Common myeloid progenitor, CD34-positive (primary cell): ENCODE data around the gene CAT.

Source experiments
- CTCF ChIA-PET: fragments of 350-600 bp; sonication (Branson Sonifier 250); formaldehyde crosslinking; loops from one replicate; lab custom pipeline; 2021; ENCODE audit warnings: antibody characterized with exemption; lab: Charles Lee
- POLR2A ChIA-PET: fragments of 350-600 bp; sonication (Branson Sonifier 250); formaldehyde crosslinking; loops from one replicate; lab custom pipeline; 2021; ENCODE audit warnings: antibody characterized with exemption; lab: Charles Lee
- DNase-seq, 3 donors: peaks; one replicate each; pipeline versions ENCODE4 v3.0.0 to v3.0.0-alpha.2; 2013
- H3K27ac ChIP-seq, 2 experiments: 1 replicate in 1 of 2; 2 replicates in 1 of 2; pipeline ENCODE4 v1.7.0; 2013; ENCODE audit warnings: inconsistent platforms in 2 of 2, low read length in 2 of 2, mild to moderate bottlenecking in 2 of 2, low read depth in 1 of 2, moderate library complexity in 1 of 2; ENCODE audit not compliant: severe bottlenecking in 2 of 2, insufficient read depth in 1 of 2, poor library complexity in 1 of 2
- H3K27me3 ChIP-seq, 5 experiments: replicated peaks in 2 of 5; 1 replicate in 3 of 5; 2 replicates in 2 of 5; pipeline versions ENCODE4 v1.6.1 to v1.7.0; 2013; ENCODE audit warnings: low read length in 4 of 5, mild to moderate bottlenecking in 2 of 5, moderate library complexity in 2 of 5, inconsistent platforms in 1 of 5; ENCODE audit not compliant: insufficient read depth in 5 of 5, control insufficient read depth in 4 of 5
- H3K36me3 ChIP-seq, 4 experiments: 1 replicate in 2 of 4; 2 replicates in 2 of 4; pipeline versions ENCODE4 v1.6.1 to v1.7.0; 2013; ENCODE audit warnings: low read length in 3 of 4, control low read depth in 1 of 4, mild to moderate bottlenecking in 1 of 4; ENCODE audit not compliant: control insufficient read depth in 4 of 4, insufficient read depth in 4 of 4
- H3K4me1 ChIP-seq, 4 experiments: 1 replicate in 3 of 4; 2 replicates in 1 of 4; pipeline versions ENCODE4 v1.6.1 to v1.7.1; 2013; ENCODE audit warnings: low read length in 3 of 4, mild to moderate bottlenecking in 3 of 4, control low read depth in 1 of 4, inconsistent platforms in 1 of 4, moderate library complexity in 1 of 4; ENCODE audit not compliant: control insufficient read depth in 4 of 4, insufficient read depth in 4 of 4; ENCODE audit errors: control extremely low read depth in 1 of 4
- H3K4me3 ChIP-seq, 7 experiments: 1 replicate in 4 of 7; 2 replicates in 3 of 7; pipeline versions ENCODE4 v1.5.1 to v1.7.0; 2013; ENCODE audit warnings: mild to moderate bottlenecking in 7 of 7, low read length in 6 of 7, moderate library complexity in 6 of 7, inconsistent platforms in 2 of 7, low read depth in 2 of 7, control low read depth in 1 of 7; ENCODE audit not compliant: insufficient read depth in 4 of 7, control insufficient read depth in 1 of 7; ENCODE audit errors: extremely low read depth in 1 of 7
- H3K9me3 ChIP-seq, 5 experiments: 1 replicate in 4 of 5; 2 replicates in 1 of 5; pipeline versions ENCODE4 v1.6.1 to v1.7.1; 2013; ENCODE audit warnings: low read length in 4 of 5, mild to moderate bottlenecking in 2 of 5, inconsistent platforms in 1 of 5, low read depth in 1 of 5, moderate library complexity in 1 of 5; ENCODE audit not compliant: control insufficient read depth in 4 of 5, insufficient read depth in 2 of 5; ENCODE audit errors: control extremely low read depth in 1 of 5
- WGBS: methylation state at CpG from one replicate; pipeline ENCODE4 v1.1.5; 2013; ENCODE audit not compliant: insufficient coverage; 5-methylcytosine and 5-hydroxymethylcytosine counted together

The CAT gene

GRCh38 chr11:34449013-34449412 is 10.3 kb downstream of the CAT start:
- ChIA-PET CTCF (interaction anchor here (1.2 to 6.0 kb wide), 8 partner anchors 9 to 34 kb away, joined by 3 to 28 read pairs (median 5); partner anchors contain the start of gene CAT), POLR2A (no interaction called here)
- 0% methylated on average over 3 of the region's 3 CpGs for WGBS
- peaks cover 37 to 80% (median 61%) of the 10 kb centered on the region in 4 experiments for H3K4me1 ChIP-seq
- H3K4me3 ChIP-seq: peak overlapping the region in 5 of 7 experiments; percentile 21 to 56 (median 52)
- peak in 2 of 3 donors; percentile 46 to 50 for DNase-seq
- H3K27ac ChIP-seq: peak overlapping the region; percentile 39 to 41
- peaks cover 4 to 58% (median 36%) of the 10 kb centered on the region in 4 experiments for H3K36me3 ChIP-seq
- H3K9me3 ChIP-seq: no peaks in the 10 kb centered on the region
- no peaks in the 10 kb centered on the region for H3K27me3 ChIP-seq

GRCh38 chr11:34451053-34451452 is 12.3 kb downstream of the CAT start:
- WGBS: no CpG with 5 or more reads among the region's 3 CpGs
- H3K27me3 ChIP-seq: no peaks in the 10 kb centered on the region
- H3K4me1 ChIP-seq: peaks cover 27 to 60% (median 49%) of the 10 kb centered on the region in 4 experiments
- H3K4me3 ChIP-seq: no peak overlapping the region
- peak overlapping the region in 1 of 2 experiments; percentile 9 for H3K27ac ChIP-seq
- CTCF ChIA-PET: interaction anchor here (1.0 to 6.0 kb wide), 5 partner anchors 12 to 297 kb away, joined by 3 to 28 read pairs (median 8); partner anchors contain the start of gene CAT
- peaks cover 9 to 72% (median 49%) of the 10 kb centered on the region in 4 experiments for H3K36me3 ChIP-seq
- peak in 2 of 3 donors; percentile 33 to 43 for DNase-seq
- no peaks in the 10 kb centered on the region for H3K9me3 ChIP-seq
- POLR2A ChIA-PET: no interaction called here

- H3K27ac ChIP-seq: no peak overlapping the region
- H3K36me3 ChIP-seq: peaks cover 26 to 96% (median 75%) of the 10 kb centered on the region in 4 experiments
- no peaks in the 10 kb centered on the region for H3K9me3 ChIP-seq
- no CpG with 5 or more reads among the region's 1 CpG for WGBS
- no peak for DNase-seq
- ChIA-PET CTCF (interaction anchor here (0.8 to 2.1 kb wide), 4 partner anchors 8 to 14 kb away, joined by 3 to 8 read pairs (median 4); no protein-coding TSS in a partner anchor), POLR2A (no interaction called here)
- H3K4me3 ChIP-seq: no peak overlapping the region
- H3K27me3 ChIP-seq: no peaks in the 10 kb centered on the region
- peaks cover 3 to 26% (median 17%) of the 10 kb centered on the region in 4 experiments for H3K4me1 ChIP-seq
Measured at GRCh38 chr11:34454308-34455032, 15.7 kb downstream of the CAT start.

DNA sequence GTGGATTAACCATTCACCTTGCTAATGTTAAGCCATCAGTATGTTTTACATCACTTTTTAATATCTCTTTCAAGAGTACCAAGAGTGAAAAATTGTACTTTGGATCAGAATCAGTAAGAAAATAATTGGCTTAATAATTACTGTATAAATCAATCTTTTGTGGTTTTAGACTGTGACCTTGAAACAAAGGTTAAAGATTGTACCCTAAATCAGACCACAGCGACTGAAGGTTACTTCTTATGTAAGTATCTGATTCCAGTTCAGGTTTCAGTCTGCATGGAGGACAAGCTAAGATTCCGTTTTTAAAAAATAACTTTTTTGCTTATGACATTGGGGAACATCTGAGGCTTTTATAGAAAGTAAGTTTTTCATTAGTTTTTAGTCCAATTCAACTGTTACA is 18.9 kb downstream of the CAT start:
- H3K4me3 ChIP-seq: no peak overlapping the region
- H3K27ac ChIP-seq: no peak overlapping the region
- H3K27me3 ChIP-seq: no peaks in the 10 kb centered on the region
- no peaks in the 10 kb centered on the region for H3K9me3 ChIP-seq
- 100% methylated on average over 1 of the region's 2 CpGs for WGBS
- no peaks in the 10 kb centered on the region for H3K4me1 ChIP-seq
- CTCF ChIA-PET: interaction anchor here (1.7 kb wide), 1 partner anchor 11 kb away, joined by 6 read pairs; no protein-coding TSS in a partner anchor
- POLR2A ChIA-PET: no interaction called here
- DNase-seq: no peak
- peaks cover 33 to 95% (median 74%) of the 10 kb centered on the region in 4 experiments for H3K36me3 ChIP-seq

- POLR2A ChIA-PET: no interaction called here
- Histone ChIP-seq H3K9me3 (peaks cover 0 to 3% (median 0%) of the 10 kb centered on the region in 5 experiments), H3K4me3 (no peak overlapping the region), H3K27ac (no peak overlapping the region), H3K36me3 (peaks cover 41 to 95% (median 77%) of the 10 kb centered on the region in 4 experiments), H3K4me1 (no peaks in the 10 kb centered on the region), H3K27me3 (no peaks in the 10 kb centered on the region)
- no peak for DNase-seq
- CTCF ChIA-PET: interaction anchor here (1.1 to 1.8 kb wide), 2 partner anchors 9 to 10 kb away, joined by 3 to 6 read pairs; no protein-coding TSS in a partner anchor
- WGBS: 97% methylated on average over 4 of the region's 4 CpGs
Measured at GRCh38 chr11:34458525-34458924, 19.8 kb downstream of the CAT start.

DNA sequence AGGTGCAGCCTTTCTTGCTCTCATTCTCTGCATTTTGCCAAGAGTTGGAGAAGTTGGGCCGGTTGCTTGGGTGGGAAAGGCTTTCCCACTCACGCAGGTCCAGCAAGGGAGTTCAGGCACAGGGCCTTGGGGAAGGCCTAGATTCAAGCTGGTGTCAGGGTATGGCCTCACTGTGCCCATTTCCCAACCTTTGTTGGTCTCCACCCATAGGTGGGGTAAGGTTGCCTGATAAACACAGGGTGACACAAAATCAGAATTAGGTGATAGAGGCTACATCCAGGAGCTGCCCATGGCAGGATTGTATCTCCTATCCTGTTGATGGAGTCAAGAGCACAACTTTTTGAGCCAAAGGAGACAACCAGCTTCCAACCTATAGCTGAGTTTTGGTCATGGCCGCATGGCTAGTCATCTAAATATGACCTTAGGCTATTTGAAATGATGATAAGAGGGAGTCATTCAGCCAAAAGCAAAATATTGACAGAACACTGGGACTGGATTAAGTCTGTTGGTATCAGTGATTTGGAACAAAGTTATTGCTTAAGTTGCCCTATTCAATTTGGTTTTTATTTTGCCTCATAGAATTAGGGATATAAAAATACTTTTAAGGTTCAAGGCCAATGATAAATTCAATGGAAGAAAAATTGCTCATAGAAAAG is 20.9 kb downstream of the CAT start:
- peaks cover 46 to 95% (median 80%) of the 10 kb centered on the region in 4 experiments for H3K36me3 ChIP-seq

More for the DNA sequence above, 20.9 kb downstream of the CAT start:
- Histone ChIP-seq H3K4me1 (peaks cover 0 to 7% (median 0%) of the 10 kb centered on the region in 4 experiments), H3K4me3 (no peak overlapping the region), H3K27ac (no peak overlapping the region), H3K9me3 (peaks cover 0 to 6% (median 0%) of the 10 kb centered on the region in 5 experiments), H3K27me3 (no peaks in the 10 kb centered on the region)
- 100% methylated on average over 3 of the region's 3 CpGs for WGBS
- ChIA-PET CTCF (interaction anchor here (0.9 to 1.8 kb wide), 5 partner anchors 9 to 327 kb away, joined by 3 to 6 read pairs (median 3); no protein-coding TSS in a partner anchor), POLR2A (no interaction called here)
- no peak for DNase-seq
